Parathyroid adenoma (tissue), 2 donors: Measurements from ENCODE around the gene DMXL2.

ENCODE experiments used
- H2AFZ ChIP-seq: fragments of 300-600 bp; sonication (generic); one replicate; pipeline ENCODE4 v1.7.0; 2017; ENCODE audit warnings: antibody characterized with exemption, mild to moderate bottlenecking
- H3K27ac ChIP-seq: fragments of 300-600 bp; sonication (generic); one replicate; pipeline ENCODE4 v1.7.0; 2017
- H3K27me3 ChIP-seq: fragments of 300-600 bp; sonication (generic); one replicate; pipeline ENCODE4 v1.7.0; 2017; ENCODE audit warnings: low read length; ENCODE audit not compliant: control insufficient read depth, insufficient read depth
- H3K36me3 ChIP-seq: fragments of 300-600 bp; sonication (generic); one replicate; pipeline ENCODE4 v1.7.0; 2017; ENCODE audit warnings: low read length; ENCODE audit not compliant: control insufficient read depth, insufficient read depth
- H3K4me1 ChIP-seq: fragments of 300-600 bp; sonication (generic); one replicate; pipeline ENCODE4 v1.7.0; 2017; ENCODE audit warnings: control low read depth
- H3K4me2 ChIP-seq: fragments of 300-600 bp; sonication (generic); one replicate; pipeline ENCODE4 v1.7.0; 2017; ENCODE audit warnings: low read length
- H3K4me3 ChIP-seq: fragments of 300-600 bp; sonication (generic); one replicate; pipeline ENCODE4 v1.7.0; 2017; ENCODE audit warnings: low read depth, low read length
- H3K79me2 ChIP-seq: fragments of 300-600 bp; sonication (generic); one replicate; pipeline ENCODE4 v1.7.0; 2017; ENCODE audit warnings: control low read depth
- H3K9ac ChIP-seq: fragments of 300-600 bp; sonication (generic); one replicate; pipeline ENCODE4 v1.7.0; 2017; ENCODE audit warnings: mild to moderate bottlenecking
- H3K9me3 ChIP-seq: fragments of 300-600 bp; sonication (generic); one replicate; pipeline ENCODE4 v1.7.0; 2017; ENCODE audit warnings: low read length; ENCODE audit not compliant: control insufficient read depth
- TF ChIP-seq, protein P1 (sequence below): fragments of 300-600 bp; sonication (generic); IDR thresholded peaks from one replicate; pipeline ENCODE4 v1.7.0; 2017; ENCODE audit warnings: antibody characterized with exemption, mild to moderate bottlenecking
- donor health status: primary hyperparathyroidism.

Gene DMXL2

DNA sequence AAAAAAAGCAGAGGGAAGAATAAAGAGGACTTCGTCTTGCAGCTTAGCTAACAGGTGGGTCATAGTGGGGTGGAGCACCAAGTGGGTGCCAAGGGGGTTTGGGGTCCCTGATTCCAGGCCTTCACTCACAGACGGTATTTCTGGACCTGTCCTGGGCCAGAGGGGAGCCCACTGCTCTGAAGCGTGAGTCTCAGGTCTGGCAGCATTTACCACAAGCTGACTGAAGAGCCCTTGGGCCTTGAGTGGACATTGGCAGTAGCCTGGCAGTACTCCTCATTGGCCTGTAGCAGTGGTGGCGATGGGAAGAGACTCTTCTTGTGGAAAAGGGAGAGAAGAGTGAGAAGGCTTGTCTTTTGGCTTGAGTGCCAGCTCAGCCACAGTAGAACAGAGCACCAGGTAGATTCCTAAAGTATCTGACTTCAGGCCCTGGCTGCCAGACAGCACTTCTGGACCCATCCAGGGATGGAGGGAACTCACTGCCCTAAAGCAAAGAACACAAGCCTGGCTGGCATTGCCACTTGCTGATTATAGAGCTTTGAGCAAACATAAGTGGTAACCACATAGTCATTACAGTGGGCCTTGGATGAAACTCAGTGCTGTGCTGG lies 208.2 kb downstream of the DMXL2 start:
- H3K27ac ChIP-seq: no peak overlapping the region
- no peaks in the 10 kb centered on the region for H3K27me3 ChIP-seq
- no peak overlapping the region for H3K4me3 ChIP-seq
- no peak overlapping the region for H3K4me2 ChIP-seq
- H3K9ac ChIP-seq: no peak overlapping the region
- no peaks in the 10 kb centered on the region for H3K36me3 ChIP-seq
- TF ChIP-seq, protein P1, sequence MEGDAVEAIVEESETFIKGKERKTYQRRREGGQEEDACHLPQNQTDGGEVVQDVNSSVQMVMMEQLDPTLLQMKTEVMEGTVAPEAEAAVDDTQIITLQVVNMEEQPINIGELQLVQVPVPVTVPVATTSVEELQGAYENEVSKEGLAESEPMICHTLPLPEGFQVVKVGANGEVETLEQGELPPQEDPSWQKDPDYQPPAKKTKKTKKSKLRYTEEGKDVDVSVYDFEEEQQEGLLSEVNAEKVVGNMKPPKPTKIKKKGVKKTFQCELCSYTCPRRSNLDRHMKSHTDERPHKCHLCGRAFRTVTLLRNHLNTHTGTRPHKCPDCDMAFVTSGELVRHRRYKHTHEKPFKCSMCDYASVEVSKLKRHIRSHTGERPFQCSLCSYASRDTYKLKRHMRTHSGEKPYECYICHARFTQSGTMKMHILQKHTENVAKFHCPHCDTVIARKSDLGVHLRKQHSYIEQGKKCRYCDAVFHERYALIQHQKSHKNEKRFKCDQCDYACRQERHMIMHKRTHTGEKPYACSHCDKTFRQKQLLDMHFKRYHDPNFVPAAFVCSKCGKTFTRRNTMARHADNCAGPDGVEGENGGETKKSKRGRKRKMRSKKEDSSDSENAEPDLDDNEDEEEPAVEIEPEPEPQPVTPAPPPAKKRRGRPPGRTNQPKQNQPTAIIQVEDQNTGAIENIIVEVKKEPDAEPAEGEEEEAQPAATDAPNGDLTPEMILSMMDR: no peak
- H3K9me3 ChIP-seq: no peaks in the 10 kb centered on the region
- H3K79me2 ChIP-seq: no peaks in the 10 kb centered on the region
- no peak overlapping the region for H2AFZ ChIP-seq
- no peaks in the 10 kb centered on the region for H3K4me1 ChIP-seq

DNA sequence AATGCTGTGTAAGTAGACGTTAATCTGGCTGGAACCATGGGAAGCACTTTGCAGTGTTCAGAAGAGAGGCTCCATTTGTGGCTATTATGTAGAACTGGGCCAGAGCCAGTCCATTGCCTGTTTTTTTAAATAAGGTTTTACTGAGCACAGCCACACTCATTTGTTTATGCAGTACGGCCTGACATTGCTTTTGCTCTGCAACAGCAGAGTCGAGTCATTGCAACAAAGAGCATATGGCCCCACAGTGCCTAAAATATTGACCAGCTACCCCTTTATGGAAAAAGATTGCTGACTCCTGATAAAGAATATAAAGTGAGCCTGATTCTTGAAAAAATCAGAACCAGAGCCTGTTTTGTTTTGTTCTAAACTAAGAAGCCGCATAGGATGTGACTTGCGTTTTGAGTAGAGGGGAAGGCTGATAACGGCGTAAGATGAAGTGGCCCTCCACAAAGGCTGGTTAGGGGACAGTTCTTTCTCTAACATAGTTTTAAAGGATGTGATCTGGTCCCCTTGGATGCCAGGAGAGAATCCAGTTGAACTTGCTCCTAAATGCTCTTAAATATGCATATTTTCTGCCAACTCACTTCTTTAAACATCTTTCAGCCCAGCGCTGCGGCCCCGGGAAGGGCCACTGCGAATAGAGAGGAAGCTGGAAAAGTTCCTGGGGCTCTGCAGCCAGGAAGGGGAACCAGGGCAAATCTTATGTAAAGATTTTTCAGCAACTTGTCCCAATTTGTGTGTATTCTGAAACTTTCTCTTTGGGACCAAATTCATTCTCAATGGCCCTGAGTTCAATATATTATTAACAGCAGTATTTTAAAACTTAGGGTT lies 216.7 kb downstream of the DMXL2 start:
- Histone ChIP-seq H3K27me3 (no peaks in the 10 kb centered on the region), H3K4me2 (no peak overlapping the region), H3K9me3 (no peaks in the 10 kb centered on the region), H3K4me3 (no peak overlapping the region), H3K79me2 (no peaks in the 10 kb centered on the region), H3K27ac (no peak overlapping the region), H3K36me3 (no peaks in the 10 kb centered on the region), H3K9ac (no peak overlapping the region), H3K4me1 (no peaks in the 10 kb centered on the region), H2AFZ (no peak overlapping the region)
- TF ChIP-seq, protein P1: no peak

DNA sequence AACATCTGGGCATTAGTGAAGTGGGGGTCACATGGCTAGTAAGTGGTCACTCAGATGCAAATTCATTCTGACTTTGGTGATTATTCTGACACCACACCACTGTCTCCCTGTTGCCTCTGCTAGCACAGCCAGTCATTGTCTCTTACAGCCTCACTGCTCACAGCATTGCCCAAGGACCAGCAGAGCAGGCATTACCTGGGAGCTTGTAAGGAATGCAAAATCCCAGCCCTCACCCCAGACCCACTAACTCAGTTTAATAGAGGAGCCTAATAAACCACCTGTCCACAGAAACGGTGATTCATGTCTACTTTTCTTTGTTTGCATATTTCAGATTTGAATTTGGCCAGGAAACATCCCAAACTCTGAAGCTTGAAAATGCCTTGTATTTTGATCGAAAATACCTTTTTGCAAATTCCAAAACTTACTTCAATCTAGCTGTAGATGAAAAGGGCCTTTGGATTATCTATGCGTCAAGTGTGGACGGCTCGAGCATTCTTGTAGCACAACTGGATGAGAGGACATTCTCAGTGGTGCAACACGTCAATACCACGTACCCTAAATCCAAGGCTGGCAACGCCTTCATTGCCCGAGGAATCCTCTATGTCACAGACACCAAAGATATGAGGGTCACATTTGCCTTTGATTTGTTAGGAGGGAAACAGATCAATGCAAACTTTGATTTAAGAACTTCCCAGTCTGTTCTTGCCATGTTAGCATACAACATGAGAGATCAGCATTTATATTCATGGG lies 218.4 kb downstream of the DMXL2 start:
- Histone ChIP-seq H3K4me1 (no peaks in the 10 kb centered on the region), H2AFZ (no peak overlapping the region), H3K27me3 (no peaks in the 10 kb centered on the region), H3K9ac (no peak overlapping the region), H3K27ac (no peak overlapping the region), H3K4me2 (no peak overlapping the region), H3K79me2 (no peaks in the 10 kb centered on the region), H3K9me3 (no peaks in the 10 kb centered on the region), H3K36me3 (no peaks in the 10 kb centered on the region), H3K4me3 (no peak overlapping the region)
- TF ChIP-seq, protein P1: no peak

DNA sequence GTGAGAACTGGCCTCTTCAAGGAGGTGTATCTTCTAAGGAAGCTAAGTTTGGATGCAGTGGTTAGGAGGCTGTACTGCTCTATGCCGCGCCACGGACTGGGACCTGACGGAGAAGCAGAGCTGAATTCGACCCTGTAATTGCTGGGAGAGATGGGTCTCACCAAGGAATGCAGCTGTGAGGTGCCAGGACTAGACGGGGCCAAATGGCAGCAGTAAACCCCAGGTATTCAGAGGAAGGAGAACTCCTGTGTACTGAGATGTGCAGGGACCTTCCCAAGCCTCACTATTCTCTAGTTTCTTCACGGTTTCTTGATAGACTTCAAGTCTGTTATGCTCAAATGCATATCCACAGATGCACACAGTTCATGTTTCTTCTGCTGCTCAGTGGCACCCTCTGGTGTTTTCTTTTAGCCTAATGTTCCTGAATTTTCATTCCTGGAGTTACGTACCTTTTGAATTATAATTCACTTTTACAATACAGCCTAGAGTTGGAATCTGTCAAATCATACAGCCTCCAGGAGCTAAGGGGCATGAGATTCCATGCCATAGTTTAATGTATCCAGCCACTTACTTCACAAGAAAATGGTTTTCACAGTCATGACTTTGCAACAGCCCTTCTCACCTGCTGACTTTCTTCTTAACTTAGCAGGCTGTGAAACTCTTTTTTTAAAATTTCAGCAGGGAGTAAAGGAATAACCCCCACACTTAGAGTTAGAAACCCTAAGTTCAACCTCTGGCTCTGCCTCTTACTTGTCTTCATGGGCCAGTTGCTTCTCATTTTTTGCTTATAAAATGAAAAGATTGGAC lies 219.3 kb downstream of the DMXL2 start:
- H3K4me3 ChIP-seq: no peak overlapping the region
- H3K4me2 ChIP-seq: no peak overlapping the region
- TF ChIP-seq, protein P1: peak; percentile 44
- no peak overlapping the region for H3K9ac ChIP-seq
- H3K79me2 ChIP-seq: no peaks in the 10 kb centered on the region
- H3K4me1 ChIP-seq: no peaks in the 10 kb centered on the region
- H2AFZ ChIP-seq: no peak overlapping the region
- H3K36me3 ChIP-seq: no peaks in the 10 kb centered on the region
- H3K27me3 ChIP-seq: no peaks in the 10 kb centered on the region
- no peaks in the 10 kb centered on the region for H3K9me3 ChIP-seq
- H3K27ac ChIP-seq: no peak overlapping the region
